Esophagus squamous epithelium (tissue), 4 donors: ENCODE results near the gene B9D1.

ENCODE experiments used
- POLR2A ChIP-seq, 4 donors: fragments of 450-650 bp; IDR thresholded peaks; one replicate each; pipeline ENCODE4 v1.6.1; 2017; ENCODE audit warnings: antibody characterized with exemption in 4 of 4, mild to moderate bottlenecking in 4 of 4, moderate library complexity in 3 of 4
- TF ChIP-seq, protein P1 (sequence below), 6 experiments: fragments of 450-650 bp in 4 of 6; fragments of 200-600 bp in 2 of 6; sonication (generic) in 2 of 6; IDR thresholded peaks; one replicate each; pipeline ENCODE4 v1.5.1; 2016 to 2019; ENCODE audit warnings: antibody characterized with exemption in 6 of 6, mild to moderate bottlenecking in 4 of 6, moderate library complexity in 4 of 6

DNA sequence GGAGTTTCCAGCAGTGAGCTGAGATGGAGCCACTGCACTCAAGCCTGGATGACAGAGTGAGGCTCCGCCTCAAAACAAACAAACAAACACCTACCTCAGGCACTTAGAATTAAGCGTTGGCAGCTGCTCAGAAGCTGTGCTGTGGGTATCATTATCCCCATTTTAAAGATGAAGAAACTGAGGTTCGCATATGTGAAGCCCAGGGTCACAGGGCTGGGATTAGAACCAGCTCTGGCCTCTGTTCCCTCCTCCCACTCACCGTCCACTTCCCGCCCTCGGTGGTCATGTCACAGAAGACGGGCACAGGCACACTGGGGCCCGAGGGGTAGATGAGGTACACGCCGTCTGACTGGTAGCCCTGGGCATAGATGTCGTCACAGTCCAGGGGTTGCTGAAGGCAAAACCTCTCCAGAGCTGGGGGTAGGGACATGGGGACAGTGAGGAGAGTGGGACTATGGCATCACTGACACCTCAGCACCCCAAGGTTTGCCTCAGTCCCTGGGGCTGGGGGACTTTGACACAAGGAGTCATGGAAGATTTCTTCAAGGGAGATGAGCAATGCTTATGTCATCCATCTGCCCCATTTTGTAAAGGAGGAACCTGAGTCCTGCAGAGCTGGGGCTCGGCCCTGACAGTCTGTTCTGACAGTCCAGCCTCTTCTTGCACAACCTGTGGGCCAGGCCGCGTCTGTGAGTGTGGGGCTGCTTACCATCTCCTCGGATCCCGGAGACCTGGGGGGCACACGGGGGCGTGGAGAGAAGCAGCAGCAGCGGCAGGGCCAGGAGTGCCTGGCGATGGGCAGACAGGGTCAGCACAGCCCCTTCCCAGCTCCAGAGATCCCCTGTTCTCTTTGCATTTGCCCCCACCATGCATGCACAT, 23.8 kb upstream of the B9D1 start:
- TF ChIP-seq, protein P1, sequence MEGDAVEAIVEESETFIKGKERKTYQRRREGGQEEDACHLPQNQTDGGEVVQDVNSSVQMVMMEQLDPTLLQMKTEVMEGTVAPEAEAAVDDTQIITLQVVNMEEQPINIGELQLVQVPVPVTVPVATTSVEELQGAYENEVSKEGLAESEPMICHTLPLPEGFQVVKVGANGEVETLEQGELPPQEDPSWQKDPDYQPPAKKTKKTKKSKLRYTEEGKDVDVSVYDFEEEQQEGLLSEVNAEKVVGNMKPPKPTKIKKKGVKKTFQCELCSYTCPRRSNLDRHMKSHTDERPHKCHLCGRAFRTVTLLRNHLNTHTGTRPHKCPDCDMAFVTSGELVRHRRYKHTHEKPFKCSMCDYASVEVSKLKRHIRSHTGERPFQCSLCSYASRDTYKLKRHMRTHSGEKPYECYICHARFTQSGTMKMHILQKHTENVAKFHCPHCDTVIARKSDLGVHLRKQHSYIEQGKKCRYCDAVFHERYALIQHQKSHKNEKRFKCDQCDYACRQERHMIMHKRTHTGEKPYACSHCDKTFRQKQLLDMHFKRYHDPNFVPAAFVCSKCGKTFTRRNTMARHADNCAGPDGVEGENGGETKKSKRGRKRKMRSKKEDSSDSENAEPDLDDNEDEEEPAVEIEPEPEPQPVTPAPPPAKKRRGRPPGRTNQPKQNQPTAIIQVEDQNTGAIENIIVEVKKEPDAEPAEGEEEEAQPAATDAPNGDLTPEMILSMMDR (IDR thresholded peaks at IDR 0.05), result no peak
- peak in 1 of 4 donors; percentile 34 for TF ChIP-seq POLR2A (IDR thresholded peaks at IDR 0.05)
